ENCODE measurements around the gene LMF1. TPM values are rescaled to one million over a fixed set of nuclear protein-coding genes. Genes with fewer than 3 reads are reported as not detected.

Gene LMF1
- total RNA-seq, 1 donor from 2014 or later, result 19.6 TPM

DNA sequence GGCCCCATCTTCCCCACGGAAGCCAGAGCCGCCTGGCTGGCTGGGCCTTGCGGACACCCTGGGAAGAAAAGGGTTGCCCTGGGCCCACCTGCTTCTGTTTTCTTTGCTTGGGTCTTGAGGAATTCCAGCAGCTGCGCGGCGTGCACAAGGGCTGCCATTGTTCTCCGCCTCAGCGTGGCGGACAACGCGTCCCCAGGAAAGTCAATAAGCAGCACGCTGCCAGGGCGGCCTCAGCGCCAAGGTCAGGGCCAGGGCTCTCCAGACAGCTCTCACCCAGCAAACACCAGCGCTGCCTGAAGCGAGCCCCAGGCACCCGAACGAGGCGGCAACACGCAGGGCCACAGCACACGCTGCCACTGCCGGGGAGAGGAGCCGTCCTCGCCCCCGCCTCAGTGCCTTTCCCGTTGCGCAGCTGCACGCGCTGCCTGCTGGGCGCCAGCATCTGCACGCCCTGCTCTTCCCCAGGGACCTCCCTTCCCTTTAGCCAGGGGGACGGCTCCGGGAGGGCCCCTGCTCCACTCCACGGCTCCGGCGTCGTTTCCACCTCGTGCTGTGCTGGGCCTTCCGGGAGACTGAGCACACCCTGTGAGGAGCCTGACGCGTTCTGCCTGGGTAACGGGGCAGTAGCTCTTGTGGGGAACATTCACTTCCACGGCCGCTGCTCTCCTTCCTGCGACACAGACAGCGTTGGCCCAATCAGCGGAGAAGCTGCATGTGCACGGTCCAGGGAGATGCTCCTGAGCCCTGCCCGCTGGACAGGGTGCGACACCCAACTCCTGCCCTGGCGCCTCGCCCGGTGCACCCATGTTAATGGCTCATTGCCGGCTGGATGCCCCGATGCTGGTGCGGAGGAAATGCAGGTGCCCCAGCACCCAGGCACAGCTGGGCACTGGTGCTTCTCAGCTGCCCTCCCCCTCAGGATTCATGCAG lies 57.8 kb downstream of the LMF1 start:
- peak; percentile 44 for DNase-seq (ENCODE audit: low spot score)

DNA sequence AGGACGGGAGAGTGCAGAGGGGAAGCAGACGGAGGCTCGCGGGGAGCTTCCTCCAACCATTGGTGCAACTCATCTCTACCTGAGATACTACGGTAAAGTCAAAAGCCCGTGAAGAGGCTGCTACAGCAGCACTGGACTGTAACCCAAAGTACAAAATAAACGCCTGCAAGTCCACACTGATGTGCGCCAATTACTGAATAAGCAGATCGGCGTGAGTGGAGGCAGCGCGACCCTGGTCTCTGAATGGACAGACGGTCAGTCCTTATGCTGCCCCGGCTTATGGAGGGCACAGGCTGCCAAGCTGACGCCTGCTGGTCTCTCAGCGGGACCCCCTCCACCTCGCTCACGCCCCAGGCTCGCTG lies 58.5 kb downstream of the LMF1 start:
- DNase-seq (ENCODE audit: low spot score), result no peak

DNA sequence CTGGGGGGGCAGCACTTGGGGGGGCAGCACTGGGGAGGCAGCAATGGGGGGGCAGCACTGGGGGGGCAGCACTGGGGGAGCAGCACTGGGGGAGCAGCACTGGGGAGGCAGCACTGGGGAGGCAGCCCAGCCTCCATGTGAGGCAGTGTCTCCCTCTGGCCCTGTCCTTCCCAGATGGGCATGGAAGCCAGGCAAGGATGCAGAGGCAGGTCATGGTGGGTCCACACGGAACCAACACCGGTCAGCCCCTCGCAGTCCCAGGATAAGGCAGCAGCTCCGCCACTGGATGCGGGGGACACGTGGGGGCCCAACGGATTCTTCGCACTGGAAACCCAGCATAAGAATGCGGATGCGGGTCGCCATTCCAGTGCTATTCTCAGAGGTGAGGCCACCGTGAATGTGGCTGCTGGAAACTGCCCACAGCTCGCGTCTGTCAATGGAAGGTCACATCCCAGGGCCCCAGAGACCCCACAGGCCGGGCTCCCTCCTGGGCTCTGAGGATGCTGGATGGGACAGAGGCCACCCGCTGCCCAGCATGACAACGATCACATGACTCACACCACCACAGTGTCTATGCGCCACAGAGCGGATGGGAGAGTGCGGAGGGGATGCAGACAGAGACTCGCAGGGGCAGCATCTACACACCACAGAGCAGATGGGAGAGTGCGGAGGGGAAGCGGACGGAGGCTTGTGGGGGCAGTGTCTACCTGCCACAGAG lies 59.0 kb downstream of the LMF1 start:
- DNase-seq (ENCODE audit: low spot score), result no peak

DNA sequence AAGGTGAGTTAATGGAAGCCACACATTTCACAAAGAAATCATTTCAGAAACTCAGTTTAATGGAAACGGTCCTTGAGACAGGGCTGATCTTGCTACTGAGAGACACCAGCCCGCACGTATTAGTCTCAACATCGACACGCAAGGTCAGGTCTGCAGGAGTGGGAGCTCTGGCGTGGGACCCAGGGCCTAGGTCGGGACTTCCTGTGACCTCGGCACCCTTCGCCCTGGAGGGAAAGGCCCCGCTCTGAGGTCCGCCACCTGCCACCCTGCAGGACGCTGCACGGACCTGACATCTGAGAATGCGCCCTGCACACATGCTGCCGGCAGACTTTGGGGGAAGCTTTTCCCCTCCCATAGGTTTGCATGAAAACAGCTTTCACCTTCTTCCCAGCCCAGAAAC lies 59.7 kb downstream of the LMF1 start:
- no peak for DNase-seq (ENCODE audit: low spot score)

DNA sequence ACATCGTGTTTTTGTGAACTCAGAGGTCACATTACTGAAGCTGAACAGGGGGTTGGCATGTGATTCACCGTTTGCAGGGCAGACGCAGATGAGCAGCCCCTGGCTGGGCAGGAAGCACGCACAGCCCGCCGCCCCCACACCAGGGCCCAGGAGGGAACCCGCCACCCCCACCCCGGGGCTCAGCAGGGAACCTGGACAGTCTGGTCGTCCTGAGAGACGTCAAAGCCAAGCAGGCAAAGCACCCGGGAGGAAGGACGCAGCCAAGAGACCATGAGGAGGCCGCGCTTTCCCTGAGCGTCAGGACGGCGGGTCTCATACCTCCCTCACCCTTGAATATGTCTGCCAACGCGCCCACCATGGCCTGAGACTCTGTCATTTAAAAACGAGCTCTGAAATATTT lies 60.6 kb downstream of the LMF1 start:
- DNase-seq (ENCODE audit: low spot score), result no peak

DNA sequence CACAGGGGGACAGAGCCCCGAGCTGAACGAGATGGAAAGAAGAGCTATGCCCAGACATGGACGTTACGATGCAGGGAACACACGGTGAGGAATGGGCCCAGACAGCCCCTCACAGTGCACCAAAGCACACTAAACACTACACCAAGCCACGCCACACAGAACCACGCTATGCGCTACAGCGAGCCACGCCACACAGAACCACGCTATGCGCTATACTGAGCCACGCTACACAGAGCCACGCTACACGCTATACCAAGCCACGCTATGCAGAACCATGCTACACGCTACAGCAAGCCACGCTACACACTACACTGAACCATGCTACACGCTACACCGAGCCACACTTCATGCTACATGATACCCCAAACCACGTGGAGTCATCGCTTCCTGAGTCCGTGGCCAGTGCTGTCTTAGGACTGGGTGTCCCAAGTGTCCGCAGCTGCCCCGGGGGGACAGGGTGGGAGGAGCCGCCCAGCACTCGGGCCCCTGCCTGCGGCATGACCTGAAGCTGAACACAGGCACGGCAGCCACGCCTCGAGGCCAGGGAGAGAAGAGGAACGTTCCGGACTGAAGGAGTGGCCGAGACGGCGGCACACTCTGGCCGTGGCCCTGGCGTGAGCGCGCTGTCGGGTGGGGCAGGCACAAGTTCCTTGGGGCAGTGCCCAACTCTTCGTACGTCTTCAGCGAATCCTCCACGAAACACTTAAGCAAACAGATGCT lies 61.3 kb downstream of the LMF1 start:
- DNase-seq (ENCODE audit: low spot score), result no peak

DNA sequence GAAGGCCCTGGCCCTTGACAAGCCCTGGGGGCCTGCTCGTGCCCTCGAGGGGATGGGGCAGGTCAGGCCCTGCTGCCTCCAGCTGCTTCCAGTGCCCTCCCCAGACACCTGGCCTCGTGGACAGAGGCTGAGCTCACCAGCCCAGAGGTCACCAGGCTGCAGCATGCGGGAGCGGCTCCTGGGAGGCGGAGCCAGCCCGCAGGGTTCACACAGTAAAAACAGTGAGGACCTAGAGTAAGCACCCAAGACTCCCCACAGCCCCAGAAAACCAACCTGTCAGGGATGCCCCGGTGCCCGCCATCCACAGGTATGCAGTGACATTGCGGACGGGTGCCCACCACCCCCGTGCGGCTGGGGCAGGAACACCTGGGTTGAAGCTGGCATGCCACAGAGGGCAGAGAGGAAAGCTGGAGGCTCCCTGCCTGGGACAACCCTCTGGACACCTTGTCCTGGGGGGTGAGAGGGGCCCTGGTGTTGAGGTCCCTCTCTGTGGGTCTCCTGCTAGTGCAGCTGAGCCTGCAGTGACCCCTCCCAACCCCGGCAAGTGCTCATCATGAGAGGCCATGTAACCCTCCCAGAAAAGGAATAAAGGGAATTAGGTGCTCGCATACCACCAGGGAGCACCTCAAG lies 62.1 kb downstream of the LMF1 start:
- DNase-seq (ENCODE audit: low spot score), result no peak

DNA sequence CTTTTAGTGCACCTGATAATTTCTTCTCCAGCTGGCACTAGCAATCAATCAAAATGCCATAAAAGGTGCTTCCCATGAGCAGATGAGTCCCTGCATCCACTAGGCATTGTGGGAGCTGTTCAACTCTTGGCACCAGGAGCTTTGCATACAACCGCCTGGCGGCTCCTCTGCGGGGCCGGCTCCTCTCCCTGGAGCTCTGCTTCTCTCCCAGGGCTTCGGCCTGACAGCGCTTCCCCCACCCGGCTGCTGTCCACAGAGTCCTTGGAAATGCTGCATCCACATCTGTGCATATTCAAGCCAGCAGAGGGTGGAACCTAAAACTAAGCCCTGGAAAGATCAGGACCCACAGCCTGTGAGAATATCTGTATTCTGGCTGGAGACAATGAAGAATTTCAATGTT lies 62.9 kb downstream of the LMF1 start:
- no peak for DNase-seq (ENCODE audit: low spot score)

DNA sequence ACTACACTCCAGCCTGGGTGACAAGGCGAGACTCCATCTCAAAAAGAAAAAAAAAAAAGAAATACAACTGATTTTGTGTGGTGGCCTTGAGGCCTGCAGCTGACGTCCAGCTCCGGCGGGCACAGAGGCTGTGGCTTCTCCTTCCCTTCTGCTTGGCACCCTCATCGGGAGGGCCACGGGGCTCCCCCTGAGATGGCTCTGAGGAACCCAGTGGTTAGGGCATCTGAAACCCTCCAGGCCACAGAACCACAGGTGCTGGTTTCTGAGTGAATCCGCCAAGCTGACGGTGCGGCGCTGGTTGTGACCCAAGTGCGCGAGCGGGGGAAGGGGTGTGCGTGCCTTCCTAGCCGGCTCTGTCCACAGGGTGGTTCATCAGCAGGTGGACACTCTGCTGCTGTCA lies 63.4 kb downstream of the LMF1 start:
- DNase-seq (ENCODE audit: low spot score), result no peak

DNA sequence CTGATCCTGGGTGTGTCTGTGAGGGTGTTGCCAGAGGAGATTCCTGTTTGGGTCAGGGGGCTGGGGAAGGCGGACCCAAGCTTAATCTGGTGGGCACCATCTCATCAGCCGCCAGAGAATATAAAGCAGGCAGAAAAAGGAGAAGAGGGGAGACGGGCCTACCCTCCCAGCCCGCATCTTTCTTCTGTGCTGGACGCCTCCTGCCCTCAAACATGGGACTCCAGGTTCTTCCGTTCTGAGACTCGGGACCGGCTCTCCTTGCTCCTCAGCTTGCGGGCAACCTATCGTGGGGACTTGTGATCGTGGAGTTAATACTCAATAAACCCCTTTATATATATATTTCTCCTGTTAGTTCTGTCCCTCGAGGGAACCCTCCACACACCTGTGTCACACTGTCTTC lies 64.5 kb downstream of the LMF1 start:
- no peak for DNase-seq (ENCODE audit: low spot score)

DNA sequence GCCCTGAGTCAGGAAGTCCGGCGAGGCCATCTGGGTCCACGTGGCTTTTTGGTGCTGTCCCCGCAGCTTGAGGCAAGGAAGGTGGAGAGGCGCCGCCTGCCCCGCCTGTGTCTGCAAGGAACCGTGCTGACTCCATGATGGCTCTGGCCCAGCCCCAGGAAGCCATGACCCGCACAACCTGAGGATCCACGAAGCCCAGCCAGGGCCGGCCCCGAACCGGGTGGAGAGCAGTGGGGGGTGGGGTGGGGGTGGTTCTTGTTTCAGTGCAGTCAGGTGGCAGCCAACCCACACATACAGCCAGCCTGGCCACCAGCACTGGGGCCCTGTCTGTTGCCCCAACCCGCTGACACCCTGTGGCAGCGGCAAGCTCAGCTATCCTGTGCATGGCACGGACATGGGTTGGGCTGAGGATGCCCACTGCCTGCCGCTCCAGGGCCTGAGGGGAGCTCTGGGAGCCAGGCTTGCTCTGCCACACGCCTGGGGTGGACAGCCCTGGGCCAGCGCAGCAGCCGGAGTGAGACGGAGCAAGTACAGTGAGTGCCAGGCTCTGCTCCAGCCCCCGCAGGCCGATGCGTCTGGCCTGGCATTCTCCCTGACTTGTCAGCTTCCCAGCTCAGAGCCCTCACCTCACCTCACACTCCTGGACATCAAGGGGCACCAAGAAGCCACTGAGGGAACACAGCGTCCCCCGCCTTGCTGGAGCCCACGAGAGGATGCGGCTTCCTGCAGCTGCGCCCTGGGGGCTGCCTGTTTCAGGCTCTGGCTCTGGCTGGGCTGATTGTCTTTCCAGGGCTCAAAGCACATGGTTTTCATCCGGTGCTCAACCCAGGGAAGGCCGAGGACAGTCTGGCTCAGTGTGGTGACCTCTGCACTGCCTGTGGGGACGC lies 68.8 kb downstream of the LMF1 start:
- no peak for DNase-seq (ENCODE audit: low spot score)

DNA sequence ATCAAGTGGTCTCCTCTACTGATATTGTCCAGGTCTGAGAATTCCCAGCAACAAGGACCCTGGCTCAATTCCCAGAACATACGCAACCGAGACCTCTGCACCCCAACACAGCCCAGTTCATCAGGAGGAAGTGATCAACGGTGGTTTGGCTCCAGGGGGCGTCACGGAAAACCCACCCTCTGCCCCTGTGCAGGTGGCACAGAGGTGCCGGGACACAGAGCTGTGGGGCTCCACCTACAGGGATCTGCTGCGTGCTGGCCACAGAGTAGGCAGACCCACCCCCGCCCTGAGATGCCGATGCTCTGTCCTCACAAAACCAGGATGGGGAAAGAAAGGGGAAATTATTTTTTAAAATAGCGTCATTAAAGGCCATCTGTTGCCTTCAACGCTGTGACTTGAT lies 69.6 kb downstream of the LMF1 start:
- DNase-seq (ENCODE audit: low spot score), result no peak

DNA sequence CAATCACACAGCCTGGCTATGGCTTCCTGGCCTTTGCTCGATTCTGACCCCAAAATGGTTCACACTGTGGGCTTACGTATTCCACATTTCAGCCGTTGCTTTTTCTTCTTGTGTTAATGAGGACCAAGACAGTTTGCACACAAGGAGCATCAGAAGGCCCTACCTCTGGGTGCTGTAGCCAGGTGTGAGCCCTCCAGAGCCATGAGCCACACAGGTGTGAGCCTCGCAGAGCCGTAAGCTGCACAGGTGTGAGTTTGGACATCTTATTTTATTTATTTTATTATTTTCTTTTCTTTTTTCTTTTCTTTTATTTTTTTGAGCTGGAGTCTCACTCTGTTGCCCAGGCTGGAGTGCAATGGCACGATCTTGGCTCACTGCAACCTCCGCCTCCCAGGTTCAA lies 70.6 kb downstream of the LMF1 start:
- DNase-seq (ENCODE audit: low spot score), result no peak

DNA sequence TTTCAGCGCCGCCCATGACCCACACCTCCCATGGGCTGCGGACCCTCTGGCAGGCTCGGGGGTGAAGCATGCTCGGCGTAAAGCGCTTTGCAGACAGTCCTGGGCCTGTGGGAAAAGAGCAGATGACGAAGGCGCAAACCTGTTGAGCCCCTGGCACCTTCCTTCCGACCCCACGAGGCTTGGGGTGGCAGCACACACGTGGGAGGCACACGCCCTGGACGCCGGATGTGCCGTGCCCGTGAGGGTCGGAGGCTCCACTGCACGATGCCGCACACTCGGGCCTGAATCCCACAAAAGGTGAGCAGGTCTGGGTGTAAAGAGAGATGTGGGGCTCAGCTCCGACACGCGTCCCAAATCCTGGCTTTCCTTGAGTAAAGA lies 71.1 kb downstream of the LMF1 start:
- DNase-seq (ENCODE audit: low spot score), result no peak

DNA sequence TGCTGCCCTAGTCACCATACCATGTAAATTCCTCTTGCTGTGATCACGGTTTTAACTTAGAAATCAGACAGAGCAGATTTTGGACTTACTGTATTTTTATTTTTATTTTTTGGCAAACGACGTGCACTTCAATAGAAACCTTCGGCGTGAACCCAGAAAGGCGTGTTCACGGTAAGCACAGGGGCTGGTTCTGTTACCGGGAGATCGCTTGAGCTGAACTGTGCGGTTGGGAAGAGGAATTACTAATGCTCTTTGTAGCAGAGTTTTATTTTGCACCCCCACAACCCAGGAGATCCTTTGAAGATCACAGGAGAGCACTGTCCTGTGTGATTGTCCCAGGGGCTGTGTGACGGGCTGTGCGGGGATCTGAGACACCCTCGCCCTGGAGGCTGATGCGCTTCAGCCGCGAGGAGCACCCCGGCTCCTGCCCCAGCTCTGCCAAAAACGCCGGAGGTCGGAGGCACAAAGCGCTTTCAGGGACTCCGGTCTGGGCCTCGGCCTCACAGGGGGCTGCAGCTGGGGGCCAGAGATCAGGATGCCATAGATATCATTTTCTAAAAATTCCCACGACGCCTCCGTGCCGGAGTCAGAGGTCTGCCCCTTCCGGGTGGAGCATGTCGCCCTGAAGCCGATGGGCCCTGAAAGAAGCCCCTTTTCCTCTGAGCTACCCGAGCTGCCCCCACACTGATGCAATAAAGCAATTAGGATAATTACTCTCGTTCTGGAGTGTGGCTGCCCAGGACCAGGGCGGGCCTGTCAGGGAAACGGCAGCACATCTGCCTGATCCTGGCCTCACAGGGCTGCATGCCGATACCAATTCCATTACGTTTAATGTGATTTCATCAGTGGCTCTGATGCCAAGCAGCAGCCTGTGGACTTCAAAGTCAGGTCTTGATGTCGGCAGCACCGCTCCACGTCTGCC lies 71.8 kb downstream of the LMF1 start:
- no peak for DNase-seq (ENCODE audit: low spot score)

DNA sequence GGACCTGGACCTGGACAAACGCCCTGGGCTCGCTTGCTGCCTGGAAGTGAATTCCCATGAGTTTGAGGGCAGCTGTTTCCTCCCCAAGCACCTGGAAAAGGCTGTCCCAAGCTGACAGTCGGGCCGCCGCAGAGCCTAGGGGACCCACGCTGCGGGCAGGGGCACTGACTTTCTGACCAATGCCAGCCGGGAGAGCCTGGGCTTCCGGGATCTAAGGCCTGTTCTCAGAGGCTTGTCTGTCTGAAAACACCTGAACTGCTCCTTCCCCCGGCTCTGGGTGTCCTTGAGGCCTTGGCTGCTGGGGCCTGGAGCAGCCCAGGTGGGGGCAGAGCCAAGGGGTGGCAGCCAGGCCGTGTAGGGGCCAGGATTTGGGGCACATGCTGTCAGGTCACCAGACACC lies 72.6 kb downstream of the LMF1 start:
- no peak for DNase-seq (ENCODE audit: low spot score)

DNA sequence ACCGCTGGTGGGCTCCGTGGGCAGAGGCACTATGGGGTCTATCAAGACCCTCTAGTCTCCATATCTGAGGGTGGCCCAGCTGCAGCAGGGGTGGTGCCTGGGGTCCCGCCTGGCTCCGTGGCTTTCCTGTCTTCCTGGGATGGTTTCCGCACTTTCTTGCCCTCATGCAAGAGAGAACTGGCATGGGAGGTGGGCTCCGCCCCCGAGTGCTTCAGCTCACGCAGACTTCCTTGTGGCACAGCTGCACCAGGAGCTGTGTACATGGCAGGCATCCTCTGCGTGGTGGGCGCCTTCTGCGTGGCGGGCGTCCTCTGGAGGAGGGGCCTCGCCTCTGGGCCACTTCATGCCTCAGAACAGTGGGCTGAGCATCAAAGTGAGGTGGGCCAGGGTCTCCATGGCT lies 73.1 kb downstream of the LMF1 start:
- no peak for DNase-seq (ENCODE audit: low spot score)

DNA sequence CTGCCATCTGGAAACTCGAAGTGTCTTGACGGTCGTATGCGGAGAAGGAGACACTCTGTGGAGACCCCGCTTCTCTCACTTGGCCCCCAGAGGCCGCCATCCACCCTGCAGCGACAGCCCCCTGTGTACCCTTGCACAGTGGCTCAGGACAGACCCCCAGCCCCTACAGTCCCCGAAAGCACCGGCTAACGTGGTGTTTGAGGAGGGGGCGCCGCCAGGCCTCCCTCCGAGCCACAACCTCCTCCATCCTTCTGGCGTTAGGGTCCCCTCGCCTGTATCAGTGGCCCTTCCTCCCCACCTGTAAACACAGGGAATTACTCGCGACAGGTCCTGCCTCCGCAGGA lies 73.6 kb downstream of the LMF1 start:
- no peak for DNase-seq (ENCODE audit: low spot score)

DNA sequence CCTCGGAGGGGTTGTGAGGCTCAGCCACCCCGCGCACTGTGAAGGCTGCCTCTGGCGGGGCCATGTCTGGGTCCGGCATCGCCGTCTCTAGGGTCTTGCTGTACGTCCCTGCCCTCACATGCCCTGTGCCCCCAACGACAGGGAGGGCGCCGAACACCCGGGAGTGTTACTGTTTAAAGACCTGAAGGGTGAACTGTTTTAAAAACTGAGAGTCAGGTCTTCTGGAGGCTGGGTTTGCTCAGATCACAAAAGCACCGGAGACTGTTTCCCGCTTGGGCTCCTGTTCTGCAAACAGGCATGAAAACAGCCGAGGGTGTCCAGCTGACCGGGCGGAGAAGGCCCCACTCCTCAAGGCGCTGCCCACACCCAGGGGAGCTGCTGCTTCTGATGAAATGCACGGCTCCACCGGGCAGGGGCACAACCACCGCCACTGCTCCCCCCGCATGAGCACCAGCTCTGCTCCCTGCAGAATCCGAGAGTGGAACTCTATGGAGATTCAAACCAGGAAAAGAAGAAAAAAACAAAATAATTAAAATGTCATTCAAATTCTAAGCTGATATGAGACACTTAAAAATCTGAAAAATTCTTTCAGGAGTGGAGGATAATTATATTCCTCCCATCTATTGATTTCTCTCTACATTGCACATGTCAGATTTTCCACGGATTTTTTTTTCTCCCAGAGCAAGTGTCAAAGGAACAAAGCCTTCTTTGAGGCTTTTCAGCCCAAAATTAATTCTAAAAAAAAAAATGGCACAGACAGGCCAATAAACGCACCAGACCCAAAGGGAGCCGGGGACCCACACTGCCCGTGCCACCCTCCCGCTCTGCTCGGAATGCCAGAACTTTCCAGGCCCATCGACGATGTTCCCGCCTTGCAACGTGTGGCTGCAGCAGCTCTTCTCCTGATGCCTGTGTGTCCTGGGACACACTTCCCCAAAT lies 74.3 kb downstream of the LMF1 start:
- no peak for DNase-seq (ENCODE audit: low spot score)
